B cell (primary cell): ENCODE results near the gene KLHL25. TPM values are rescaled to one million over a fixed set of nuclear protein-coding genes. Genes with fewer than 3 reads are reported as not detected.

ENCODE experiments used
- ATAC-seq: fragments of 200-7000 bp; cut with Tn5 transposase; one replicate; pipeline ENCODE4 v1.10.0; 2021; ENCODE audit warnings: low read depth, mild to moderate bottlenecking, moderate number of reproducible peaks, moderate library complexity
- CTCF ChIA-PET: fragments of 350-600 bp; sonication (Branson Sonifier 250); formaldehyde crosslinking; loops from one replicate; lab custom pipeline; 2021; ENCODE audit warnings: antibody characterized with exemption, inconsistent platforms; lab: Charles Lee
- POLR2A ChIA-PET: fragments of 350-600 bp; sonication (Branson Sonifier 250); formaldehyde crosslinking; loops from one replicate; lab custom pipeline; 2021; ENCODE audit warnings: antibody characterized with exemption; lab: Charles Lee
- DNase-seq: peaks from one replicate; pipeline ENCODE4 v3.0.0; 2013
- H2AFZ ChIP-seq: 2 replicates; pipeline ENCODE4 v1.6.1; 2012; ENCODE audit warnings: mild to moderate bottlenecking, low read depth, low read length; ENCODE audit not compliant: insufficient read depth, poor library complexity, severe bottlenecking
- H3K27ac ChIP-seq, 2 donors: 1 replicate in 1 of 2; 2 replicates in 1 of 2; pipeline ENCODE4 v1.5.1; 2012 to 2013; ENCODE audit warnings: low read length in 2 of 2, mild to moderate bottlenecking in 2 of 2, moderate library complexity in 1 of 2
- H3K27me3 ChIP-seq, 4 experiments: fragments of 200-600 bp in 1 of 4; sonication (generic) in 1 of 4; replicated peaks in 1 of 4; 1 replicate in 2 of 4; 2 replicates in 2 of 4; pipeline versions ENCODE4 v1.6.1 to v1.7.0; 2013 to 2016; ENCODE audit warnings: low read length in 3 of 4, mild to moderate bottlenecking in 2 of 4, mixed read lengths in 1 of 4, moderate library complexity in 1 of 4; ENCODE audit not compliant: insufficient read depth in 4 of 4, control insufficient read depth in 3 of 4; ENCODE audit errors: control extremely low read depth in 1 of 4
- H3K36me3 ChIP-seq, 2 experiments: replicated peaks in 1 of 2; 1 replicate in 1 of 2; 2 replicates in 1 of 2; pipeline versions ENCODE4 v1.6.1 to v1.7.1; 2013; ENCODE audit warnings: low read length in 1 of 2; ENCODE audit not compliant: insufficient read depth in 2 of 2, control insufficient read depth in 1 of 2; ENCODE audit errors: control extremely low read depth in 1 of 2, extremely low read depth in 1 of 2
- H3K4me1 ChIP-seq, 2 donors: fragments of 200-600 bp in 1 of 2; sonication (generic) in 1 of 2; 1 replicate in 1 of 2; 2 replicates in 1 of 2; pipeline versions ENCODE4 v1.5.1 to v1.6.1; 2013 to 2017; ENCODE audit warnings: low read length in 2 of 2; ENCODE audit not compliant: control insufficient read depth in 2 of 2, insufficient read depth in 2 of 2
- H3K4me2 ChIP-seq: replicated peaks from 2 replicates; pipeline ENCODE3; 2012; ENCODE audit warnings: mild to moderate bottlenecking, low read depth, low read length; ENCODE audit not compliant: poor library complexity, severe bottlenecking
- H3K4me3 ChIP-seq, 5 experiments: fragments of 200-600 bp in 1 of 5; sonication (generic) in 1 of 5; 1 replicate in 3 of 5; 2 replicates in 2 of 5; pipeline versions ENCODE4 v1.5.1 to v1.7.0; 2011 to 2016; ENCODE audit warnings: low read length in 4 of 5, mild to moderate bottlenecking in 4 of 5, low read depth in 2 of 5, control low read depth in 1 of 5, moderate library complexity in 1 of 5; ENCODE audit not compliant: insufficient read depth in 1 of 5; ENCODE audit errors: control extremely low read depth in 1 of 5, extremely low read depth in 1 of 5
- H3K79me2 ChIP-seq: fragments of 200-600 bp; sonication (generic); one replicate; pipeline ENCODE4 v1.6.0; 2016; ENCODE audit warnings: low read length; ENCODE audit not compliant: control insufficient read depth, insufficient read depth
- H3K9ac ChIP-seq: fragments of 200-600 bp; sonication (generic); 2 replicates; pipeline ENCODE4 v1.6.1; 2017; ENCODE audit warnings: mild to moderate bottlenecking, low read length, moderate library complexity
- H3K9me3 ChIP-seq, 3 donors: one replicate each; pipeline versions ENCODE4 v1.6.1 to v1.7.1; 2013; ENCODE audit warnings: low read length in 2 of 3; ENCODE audit not compliant: control insufficient read depth in 2 of 3, insufficient read depth in 1 of 3; ENCODE audit errors: control extremely low read depth in 1 of 3
- H4K20me1 ChIP-seq: 2 replicates; pipeline ENCODE4 v1.6.0; 2012; ENCODE audit warnings: mild to moderate bottlenecking, low read length; ENCODE audit not compliant: insufficient read depth, control insufficient read depth, poor library complexity, severe bottlenecking
- H3K27ac Mint-ChIP-seq: one replicate; pipeline ENCODE4 v1.8.0; 2021; ENCODE audit warnings: mixed read lengths
- H3K27me3 Mint-ChIP-seq: one replicate; pipeline ENCODE4 v1.8.0; 2021; ENCODE audit warnings: mixed read lengths
- H3K4me1 Mint-ChIP-seq: one replicate; pipeline ENCODE4 v1.8.0; 2021; ENCODE audit warnings: mixed read lengths
- H3K4me3 Mint-ChIP-seq: one replicate; pipeline ENCODE4 v1.8.0; 2021; ENCODE audit warnings: mixed read lengths
- H3K9me3 Mint-ChIP-seq: one replicate; pipeline ENCODE4 v1.8.0; 2022; ENCODE audit warnings: mixed read lengths; ENCODE audit not compliant: insufficient read depth
- EZH2 ChIP-seq: IDR thresholded peaks from 2 replicates; pipeline ENCODE4 v1.6.1; 2012; ENCODE audit warnings: borderline replicate concordance, low read depth, mild to moderate bottlenecking, moderate library complexity, low read length; ENCODE audit not compliant: insufficient read depth, poor library complexity, severe bottlenecking
- WGBS: methylation state at CpG from one replicate; pipeline ENCODE4 v1.1.5; 2013; ENCODE audit warnings: missing lambda C conversion rate; ENCODE audit not compliant: insufficient coverage; 5-methylcytosine and 5-hydroxymethylcytosine counted together
- intact Hi-C: fragments of 100-400 bp; cut with micrococcal nuclease; formaldehyde crosslinking; loops from one replicate; pipeline ENCODE4 v1.10.0; 2022
- polyA plus RNA-seq: library from polyadenylated mRNA; depleted of rRNA; stranded (reverse); fragments of >200 nt; gene quantifications from 2 replicates; pipeline ENCODE4 v1.2.3, GENCODE V29; 2012
- total RNA-seq, 2 donors: library from RNA; stranded (reverse); fragments of 120-200 nt in 1 of 2; gene quantifications; 1 replicate in 1 of 2; 2 replicates in 1 of 2; pipeline versions ENCODE4 v1.2.3 to v1.2.4, GENCODE V29; 2013 to 2022
- TF ChIP-seq, protein P1 (sequence below): fragments of 200-600 bp; IDR thresholded peaks from one replicate; pipeline ENCODE4 v1.8.0; 2022; ENCODE audit warnings: antibody characterized with exemption, mild to moderate bottlenecking

KLHL25 gene
- total and polyA plus RNA-seq, 2 donors (not counting 1 experiment from before 2014, with no cell fraction given): 1.1 to 3.3 TPM

DNA sequence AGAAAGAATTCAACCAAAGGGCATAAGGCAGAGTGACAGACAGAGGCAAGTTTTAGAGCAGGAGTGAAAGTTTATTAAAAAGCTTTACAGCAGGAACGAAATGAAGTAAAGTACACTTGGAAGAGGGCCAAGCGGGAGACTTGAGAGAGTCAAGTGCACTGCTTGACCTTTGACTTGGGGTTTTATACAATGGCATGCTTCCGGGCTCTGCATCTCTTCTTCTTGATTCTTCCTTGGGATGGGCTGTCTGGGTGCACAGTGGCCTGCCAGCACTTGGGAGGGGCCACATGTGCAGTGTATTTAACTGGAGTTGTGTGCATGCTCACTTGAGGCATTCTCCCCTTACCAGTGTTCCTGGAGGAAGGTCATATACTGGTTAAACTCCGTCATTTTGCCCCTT lies 30.4 kb upstream of the KLHL25 start:
- CTCF ChIA-PET: interaction anchor here (0.5 kb wide), 1 partner anchor 12 kb away, joined by 5 read pairs; no protein-coding TSS in a partner anchor
- Histone ChIP-seq H2AFZ (no peak overlapping the region), H3K79me2 (no peaks in the 10 kb centered on the region), H3K27me3 (no peaks in the 10 kb centered on the region), H3K9ac (no peak overlapping the region), H4K20me1 (no peaks in the 10 kb centered on the region), H3K9me3 (no peaks in the 10 kb centered on the region), H3K27ac (no peak overlapping the region), H3K4me2 (no peak overlapping the region), H3K4me3 (no peak overlapping the region), H3K4me1 (no peaks in the 10 kb centered on the region), H3K36me3 (no peaks in the 10 kb centered on the region)
- POLR2A ChIA-PET: no interaction called here
- TF ChIP-seq, protein P1, sequence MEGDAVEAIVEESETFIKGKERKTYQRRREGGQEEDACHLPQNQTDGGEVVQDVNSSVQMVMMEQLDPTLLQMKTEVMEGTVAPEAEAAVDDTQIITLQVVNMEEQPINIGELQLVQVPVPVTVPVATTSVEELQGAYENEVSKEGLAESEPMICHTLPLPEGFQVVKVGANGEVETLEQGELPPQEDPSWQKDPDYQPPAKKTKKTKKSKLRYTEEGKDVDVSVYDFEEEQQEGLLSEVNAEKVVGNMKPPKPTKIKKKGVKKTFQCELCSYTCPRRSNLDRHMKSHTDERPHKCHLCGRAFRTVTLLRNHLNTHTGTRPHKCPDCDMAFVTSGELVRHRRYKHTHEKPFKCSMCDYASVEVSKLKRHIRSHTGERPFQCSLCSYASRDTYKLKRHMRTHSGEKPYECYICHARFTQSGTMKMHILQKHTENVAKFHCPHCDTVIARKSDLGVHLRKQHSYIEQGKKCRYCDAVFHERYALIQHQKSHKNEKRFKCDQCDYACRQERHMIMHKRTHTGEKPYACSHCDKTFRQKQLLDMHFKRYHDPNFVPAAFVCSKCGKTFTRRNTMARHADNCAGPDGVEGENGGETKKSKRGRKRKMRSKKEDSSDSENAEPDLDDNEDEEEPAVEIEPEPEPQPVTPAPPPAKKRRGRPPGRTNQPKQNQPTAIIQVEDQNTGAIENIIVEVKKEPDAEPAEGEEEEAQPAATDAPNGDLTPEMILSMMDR: no peak
- no peak for TF ChIP-seq EZH2
- Mint-ChIP-seq H3K4me3 (no peak overlapping the region), H3K4me1 (no peaks in the 10 kb centered on the region), H3K27me3 (peaks cover 26% of the 10 kb centered on the region), H3K27ac (no peak overlapping the region), H3K9me3 (no peaks in the 10 kb centered on the region)
- no peak for DNase-seq
- WGBS: 98% methylated on average over 3 of the region's 4 CpGs
- ATAC-seq: no peak
- intact Hi-C loops: no loop called here

DNA sequence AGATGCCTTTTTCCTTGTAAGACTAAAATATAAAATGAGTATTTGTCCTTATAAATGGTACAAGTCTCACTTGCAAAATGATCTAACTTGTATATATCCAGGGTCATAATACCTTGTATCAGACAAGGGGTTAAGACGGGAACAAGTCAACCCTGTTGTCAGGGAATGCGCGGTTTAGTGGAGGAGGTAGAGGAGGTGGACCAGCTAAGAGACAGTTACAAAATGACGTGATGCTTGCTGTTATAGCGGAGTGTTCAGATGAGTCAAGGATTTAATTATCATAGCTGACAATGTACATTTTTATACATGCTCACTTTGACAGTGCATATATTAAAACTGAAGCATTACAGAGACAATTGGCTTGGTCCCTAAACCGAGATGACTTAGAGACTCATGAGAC lies 26.8 kb upstream of the KLHL25 start:
- Histone ChIP-seq H3K79me2 (no peaks in the 10 kb centered on the region), H3K36me3 (no peaks in the 10 kb centered on the region), H3K9me3 (no peaks in the 10 kb centered on the region), H2AFZ (no peak overlapping the region), H3K4me2 (no peak overlapping the region), H3K4me1 (no peaks in the 10 kb centered on the region), H3K27ac (no peak overlapping the region), H3K9ac (no peak overlapping the region), H3K27me3 (no peaks in the 10 kb centered on the region), H4K20me1 (no peaks in the 10 kb centered on the region), H3K4me3 (no peak overlapping the region)
- intact Hi-C loops: no loop called here
- no peak for ATAC-seq
- Mint-ChIP-seq H3K27me3 (peaks cover 22% of the 10 kb centered on the region), H3K4me1 (no peaks in the 10 kb centered on the region), H3K4me3 (no peak overlapping the region), H3K27ac (no peak overlapping the region), H3K9me3 (no peaks in the 10 kb centered on the region)
- ChIA-PET CTCF (interaction anchor here (2.0 kb wide), 1 partner anchor 19 kb away, joined by 9 read pairs; no protein-coding TSS in a partner anchor), POLR2A (no interaction called here)
- WGBS: 93% methylated on average over 4 of the region's 6 CpGs
- TF ChIP-seq, protein P1: no peak
- TF ChIP-seq EZH2: no peak
- no peak for DNase-seq
